Left ventricle myocardium inferior (tissue), 1 donor: ENCODE measurements around the gene NHEJ1. TPM values are rescaled to one million over a fixed set of nuclear protein-coding genes. Genes with fewer than 3 reads are reported as not detected.

Experiments used
- DNase-seq: peaks from one replicate; pipeline ENCODE4 v3.0.0-alpha.2; 2020
- H3K27ac ChIP-seq: fragments of 200-600 bp; replicated peaks from 2 replicates; pipeline ENCODE4 v1.8.0; 2021
- H3K27me3 ChIP-seq: fragments of 200-600 bp; 2 replicates; pipeline ENCODE4 v1.8.0; 2021; ENCODE audit warnings: low read depth
- H3K36me3 ChIP-seq: fragments of 200-600 bp; 2 replicates; pipeline ENCODE4 v1.8.0; 2021
- H3K4me1 ChIP-seq: fragments of 200-600 bp; 2 replicates; pipeline ENCODE4 v1.8.0; 2021
- H3K4me3 ChIP-seq: fragments of 200-600 bp; 2 replicates; pipeline ENCODE4 v1.8.0; 2021; ENCODE audit warnings: mild to moderate bottlenecking, moderate library complexity
- H3K9me3 ChIP-seq: fragments of 200-600 bp; replicated peaks from 2 replicates; pipeline ENCODE4 v1.8.0; 2021
- intact Hi-C: fragments of 100-400 bp; cut with micrococcal nuclease; formaldehyde crosslinking; loops from one replicate; pipeline ENCODE4 v1.11.0; 2022
- total RNA-seq: library from RNA; stranded (reverse); fragmentation: NEBNext Ultra II Directional; extraction: Animal tissue kit (Norgen Biotek cat#: 25700); gene quantifications from one replicate; pipeline ENCODE4 v1.2.1, GENCODE V29; 2021
- TF ChIP-seq, protein P1 (sequence below): fragments of 200-600 bp; IDR thresholded peaks from 2 replicates; pipeline ENCODE4 v1.8.0; 2021; ENCODE audit warnings: antibody characterized with exemption, mild to moderate bottlenecking, borderline replicate concordance
- donor health status: DM: no; HTN: yes; CAD: no; lungs with severe emphysema.

Gene NHEJ1
- total RNA-seq, 1 donor from 2014 or later, result 6.4 TPM

DNA sequence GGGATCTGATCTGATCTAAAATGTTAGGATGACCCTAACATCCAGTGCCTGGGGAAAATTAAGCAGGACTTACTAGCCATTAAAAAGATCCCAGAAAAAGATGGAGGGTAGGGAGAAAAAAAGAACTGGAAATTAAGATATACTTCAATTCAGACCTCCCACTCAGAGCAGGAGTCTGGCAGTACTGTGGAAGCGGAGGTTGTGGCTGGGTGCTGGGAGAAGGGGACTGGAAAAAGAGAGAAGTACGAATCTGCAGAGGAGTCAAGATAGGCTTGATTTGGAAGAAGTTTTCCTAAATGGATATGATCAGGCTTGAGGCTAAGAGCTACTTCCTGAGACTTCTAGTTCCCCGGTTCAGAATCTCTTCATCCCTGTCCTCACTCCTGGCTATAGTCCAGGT, 66.4 kb downstream of the NHEJ1 start:
- DNase-seq, result no peak
- intact Hi-C loops, result no loop called here

DNA sequence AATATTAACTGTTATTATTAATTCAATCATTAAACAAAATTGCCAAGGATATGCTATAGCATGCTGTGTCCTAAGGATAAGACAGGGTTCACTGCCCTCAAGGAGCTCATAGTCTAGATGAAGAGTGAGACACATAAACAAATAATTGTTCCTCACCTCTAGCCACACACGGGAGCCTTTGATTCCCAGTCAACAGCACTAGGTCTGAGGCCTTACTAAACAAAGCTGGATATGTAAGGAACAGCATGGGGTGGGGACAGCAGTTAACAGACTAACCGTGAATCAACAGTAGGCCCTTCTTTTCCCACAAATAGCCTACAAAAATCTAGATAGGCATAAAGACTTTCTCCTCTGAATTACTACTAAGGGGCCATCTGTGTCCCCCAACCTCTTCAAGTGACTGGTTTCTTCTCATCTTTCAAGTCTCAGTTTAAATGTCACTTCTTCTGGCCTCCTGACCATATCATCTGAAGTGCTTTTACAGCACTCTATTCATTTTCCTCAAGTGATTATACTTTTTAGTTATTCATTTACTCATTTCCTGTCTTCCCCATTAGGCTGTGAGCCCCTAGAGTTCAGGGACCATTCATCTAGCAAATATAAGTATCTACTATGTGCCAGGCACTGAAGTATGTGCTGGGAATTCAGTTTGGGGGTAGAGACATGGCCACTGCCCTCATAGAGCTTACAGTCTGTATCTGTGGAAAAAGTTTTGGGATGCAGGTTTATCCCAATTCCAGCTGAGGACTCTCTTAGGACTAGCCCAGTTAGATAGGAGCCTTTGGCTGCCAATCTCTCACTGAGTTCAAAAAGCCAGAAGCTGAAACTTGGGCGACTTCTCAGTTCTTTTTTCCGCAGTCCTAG, 69.9 kb downstream of the NHEJ1 start:
- no peak overlapping the region for H3K4me3 ChIP-seq
- no peak for DNase-seq
- H3K27ac ChIP-seq, result no peak overlapping the region
- H3K9me3 ChIP-seq, result no peaks in the 10 kb centered on the region
- no peaks in the 10 kb centered on the region for H3K27me3 ChIP-seq
- peaks cover 8% of the 10 kb centered on the region for H3K4me1 ChIP-seq
- intact Hi-C loops, result no loop called here
- no peaks in the 10 kb centered on the region for H3K36me3 ChIP-seq
- TF ChIP-seq, protein P1, sequence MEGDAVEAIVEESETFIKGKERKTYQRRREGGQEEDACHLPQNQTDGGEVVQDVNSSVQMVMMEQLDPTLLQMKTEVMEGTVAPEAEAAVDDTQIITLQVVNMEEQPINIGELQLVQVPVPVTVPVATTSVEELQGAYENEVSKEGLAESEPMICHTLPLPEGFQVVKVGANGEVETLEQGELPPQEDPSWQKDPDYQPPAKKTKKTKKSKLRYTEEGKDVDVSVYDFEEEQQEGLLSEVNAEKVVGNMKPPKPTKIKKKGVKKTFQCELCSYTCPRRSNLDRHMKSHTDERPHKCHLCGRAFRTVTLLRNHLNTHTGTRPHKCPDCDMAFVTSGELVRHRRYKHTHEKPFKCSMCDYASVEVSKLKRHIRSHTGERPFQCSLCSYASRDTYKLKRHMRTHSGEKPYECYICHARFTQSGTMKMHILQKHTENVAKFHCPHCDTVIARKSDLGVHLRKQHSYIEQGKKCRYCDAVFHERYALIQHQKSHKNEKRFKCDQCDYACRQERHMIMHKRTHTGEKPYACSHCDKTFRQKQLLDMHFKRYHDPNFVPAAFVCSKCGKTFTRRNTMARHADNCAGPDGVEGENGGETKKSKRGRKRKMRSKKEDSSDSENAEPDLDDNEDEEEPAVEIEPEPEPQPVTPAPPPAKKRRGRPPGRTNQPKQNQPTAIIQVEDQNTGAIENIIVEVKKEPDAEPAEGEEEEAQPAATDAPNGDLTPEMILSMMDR, result no peak

More for the DNA sequence above, 66.4 kb downstream of the NHEJ1 start:
- no peak overlapping the region for H3K4me3 ChIP-seq
- H3K27ac ChIP-seq, result no peak overlapping the region
- H3K27me3 ChIP-seq, result no peaks in the 10 kb centered on the region
- TF ChIP-seq, protein P1, result no peak
- no peaks in the 10 kb centered on the region for H3K9me3 ChIP-seq
- no peaks in the 10 kb centered on the region for H3K36me3 ChIP-seq
- peaks cover 8% of the 10 kb centered on the region for H3K4me1 ChIP-seq

DNA sequence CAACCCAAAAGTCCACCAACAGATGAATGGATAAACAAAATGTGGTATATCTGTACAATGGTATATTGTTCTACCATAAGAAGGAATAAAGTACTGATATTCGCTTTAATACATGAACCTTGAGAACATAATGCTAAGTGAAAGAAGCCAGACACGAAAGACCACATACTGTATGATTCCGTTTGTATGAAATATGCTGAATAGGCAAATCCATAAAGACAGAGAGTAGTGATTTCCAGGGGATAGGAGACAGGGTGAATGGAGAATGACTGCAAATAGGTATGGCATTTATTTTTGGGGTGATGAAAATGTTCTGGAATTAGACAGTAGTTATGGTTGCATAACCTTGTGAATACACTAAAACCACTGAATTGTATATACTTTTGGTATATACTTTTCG, 71.3 kb downstream of the NHEJ1 start:
- peaks cover 2% of the 10 kb centered on the region for H3K4me1 ChIP-seq
- TF ChIP-seq, protein P1, result no peak
- H3K27ac ChIP-seq, result no peak overlapping the region
- intact Hi-C loops, result no loop called here
- no peak overlapping the region for H3K4me3 ChIP-seq
- no peaks in the 10 kb centered on the region for H3K9me3 ChIP-seq
- H3K36me3 ChIP-seq, result no peaks in the 10 kb centered on the region
- DNase-seq, result no peak
- no peaks in the 10 kb centered on the region for H3K27me3 ChIP-seq

DNA sequence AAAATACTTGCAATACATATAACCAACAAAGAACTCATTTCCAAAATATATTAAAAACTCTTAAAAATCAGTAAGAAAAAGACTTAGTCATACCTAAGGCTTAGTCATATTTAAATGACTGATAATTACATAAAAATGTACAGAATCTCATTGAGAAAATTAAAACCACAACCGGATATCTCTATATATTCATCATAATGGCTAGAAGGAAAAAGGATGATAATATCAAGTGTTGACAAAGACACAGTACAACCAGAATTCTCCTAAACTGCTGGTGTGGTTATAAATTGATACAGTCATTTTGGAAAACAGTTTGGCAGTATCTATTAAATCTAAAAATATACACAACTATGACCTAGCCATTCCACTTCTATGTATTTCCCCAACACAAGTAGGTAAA, 72.8 kb downstream of the NHEJ1 start:
- Histone ChIP-seq H3K9me3 (no peaks in the 10 kb centered on the region), H3K27me3 (no peaks in the 10 kb centered on the region), H3K27ac (no peak overlapping the region), H3K4me3 (no peak overlapping the region), H3K4me1 (peaks cover 4% of the 10 kb centered on the region), H3K36me3 (no peaks in the 10 kb centered on the region)
- TF ChIP-seq, protein P1, result no peak
- intact Hi-C loops, result no loop called here
- no peak for DNase-seq

DNA sequence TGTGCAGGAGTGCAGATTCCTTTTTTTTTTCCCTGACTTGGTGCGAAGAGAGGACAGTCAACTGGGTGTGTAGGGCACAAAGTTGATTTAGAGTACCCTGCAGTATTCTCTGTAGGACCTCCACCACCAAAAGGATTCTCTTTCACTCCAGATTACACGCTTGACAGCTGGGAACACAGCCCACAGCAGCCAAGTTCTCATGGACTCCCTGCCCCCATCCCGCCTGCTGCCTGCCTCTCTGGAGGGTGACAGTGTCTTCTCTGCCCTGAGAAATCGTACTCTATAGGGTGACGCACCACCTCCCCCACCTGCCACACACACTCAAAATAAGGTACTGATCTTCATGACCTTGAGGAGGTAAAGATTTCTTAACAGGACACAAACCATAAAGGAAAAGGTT, 73.3 kb downstream of the NHEJ1 start:
- Histone ChIP-seq H3K9me3 (no peaks in the 10 kb centered on the region), H3K27ac (no peak overlapping the region), H3K4me3 (no peak overlapping the region), H3K4me1 (peaks cover 9% of the 10 kb centered on the region), H3K27me3 (no peaks in the 10 kb centered on the region), H3K36me3 (no peaks in the 10 kb centered on the region)
- intact Hi-C loops, result no loop called here
- TF ChIP-seq, protein P1, result no peak
- DNase-seq, result no peak
